ENCODE results near the gene SMARCA2.

GRCh38 chr9:2138646-2139045 is 123.5 kb downstream of the SMARCA2 start:
- TF ChIP-seq CTCF (IDR thresholded peaks at IDR 0.05; ENCODE audit: low read depth, low read length, missing input control) (no peak), YY1 (IDR thresholded peaks at IDR 0.05) (no peak)

Data from liver (tissue), 2 donors.